Stomach smooth muscle (tissue), 2 donors: ENCODE measurements around the gene FARS2.

Source experiments
- H3K27ac ChIP-seq: one replicate; pipeline ENCODE4 v1.7.0; 2013; ENCODE audit warnings: mild to moderate bottlenecking, low read length, inconsistent platforms
- H3K27me3 ChIP-seq, 2 donors: one replicate each; pipeline ENCODE4 v1.7.0; 2013; ENCODE audit warnings: low read length in 2 of 2; ENCODE audit not compliant: insufficient read depth in 2 of 2, control insufficient read depth in 1 of 2
- H3K36me3 ChIP-seq, 2 donors: one replicate each; pipeline ENCODE4 v1.7.0; 2013; ENCODE audit warnings: low read length in 2 of 2; ENCODE audit not compliant: control insufficient read depth in 2 of 2, insufficient read depth in 2 of 2
- H3K4me1 ChIP-seq: one replicate; pipeline ENCODE4 v1.7.0; 2013; ENCODE audit warnings: low read length; ENCODE audit not compliant: control insufficient read depth, insufficient read depth
- H3K4me3 ChIP-seq, 2 donors: one replicate each; pipeline ENCODE4 v1.7.0; 2013; ENCODE audit warnings: low read length in 2 of 2
- H3K9ac ChIP-seq, 2 donors: one replicate each; pipeline ENCODE4 v1.7.0; 2013; ENCODE audit warnings: low read length in 2 of 2, mild to moderate bottlenecking in 1 of 2
- H3K9me3 ChIP-seq, 2 donors: one replicate each; pipeline ENCODE4 v1.7.0; 2013; ENCODE audit warnings: low read length in 2 of 2; ENCODE audit not compliant: control insufficient read depth in 2 of 2
- donor health status: healthy.
- donor health status: Pancreatic carcinoma.

The FARS2 gene

GRCh38 chr6:5270093-5270680 is 8.9 kb downstream of the FARS2 start:
- Histone ChIP-seq H3K9me3 (no peaks in the 10 kb centered on the region), H3K27ac (no peak overlapping the region), H3K27me3 (no peaks in the 10 kb centered on the region), H3K9ac (no peak overlapping the region), H3K36me3 (no peaks in the 10 kb centered on the region), H3K4me3 (no peak overlapping the region), H3K4me1 (no peaks in the 10 kb centered on the region)

GRCh38 chr6:5271926-5272325 is 10.6 kb downstream of the FARS2 start:
- Histone ChIP-seq H3K9ac (no peak overlapping the region), H3K27me3 (no peaks in the 10 kb centered on the region)

GRCh38 chr6:5274231-5274630 is 12.9 kb downstream of the FARS2 start:
- no peak overlapping the region for H3K27ac ChIP-seq
- no peak overlapping the region for H3K9ac ChIP-seq
- no peak overlapping the region for H3K4me3 ChIP-seq
- H3K9me3 ChIP-seq: no peaks in the 10 kb centered on the region
- H3K36me3 ChIP-seq: no peaks in the 10 kb centered on the region
- H3K27me3 ChIP-seq: no peaks in the 10 kb centered on the region
- H3K4me1 ChIP-seq: no peaks in the 10 kb centered on the region

More at GRCh38 chr6:5271926-5272325, 10.6 kb downstream of the FARS2 start:
- Histone ChIP-seq H3K36me3 (no peaks in the 10 kb centered on the region), H3K27ac (no peak overlapping the region), H3K9me3 (no peaks in the 10 kb centered on the region), H3K4me1 (no peaks in the 10 kb centered on the region), H3K4me3 (no peak overlapping the region)

- no peaks in the 10 kb centered on the region for H3K9me3 ChIP-seq
- H3K9ac ChIP-seq: no peak overlapping the region
- no peaks in the 10 kb centered on the region for H3K27me3 ChIP-seq
- H3K36me3 ChIP-seq: no peaks in the 10 kb centered on the region
- no peak overlapping the region for H3K4me3 ChIP-seq
- H3K27ac ChIP-seq: no peak overlapping the region
- no peaks in the 10 kb centered on the region for H3K4me1 ChIP-seq
These were observed 14.2 kb downstream of the FARS2 start for GRCh38 chr6:5275497-5275896.

- Histone ChIP-seq H3K9me3 (no peaks in the 10 kb centered on the region), H3K4me3 (no peak overlapping the region), H3K9ac (no peak overlapping the region), H3K27ac (no peak overlapping the region), H3K4me1 (no peaks in the 10 kb centered on the region), H3K36me3 (no peaks in the 10 kb centered on the region), H3K27me3 (no peaks in the 10 kb centered on the region)
These were observed 15.3 kb downstream of the FARS2 start for GRCh38 chr6:5276581-5276980.

- H3K36me3 ChIP-seq: no peaks in the 10 kb centered on the region
- no peaks in the 10 kb centered on the region for H3K9me3 ChIP-seq
- no peaks in the 10 kb centered on the region for H3K4me1 ChIP-seq
- H3K27ac ChIP-seq: no peak overlapping the region
- no peaks in the 10 kb centered on the region for H3K27me3 ChIP-seq
- no peak overlapping the region for H3K9ac ChIP-seq
- no peak overlapping the region for H3K4me3 ChIP-seq
These were observed 16.3 kb downstream of the FARS2 start for GRCh38 chr6:5277589-5277988.

- H3K4me3 ChIP-seq: no peak overlapping the region
- H3K36me3 ChIP-seq: no peaks in the 10 kb centered on the region
- H3K9ac ChIP-seq: no peak overlapping the region
- H3K27me3 ChIP-seq: no peaks in the 10 kb centered on the region
- H3K9me3 ChIP-seq: no peaks in the 10 kb centered on the region
- no peaks in the 10 kb centered on the region for H3K4me1 ChIP-seq
- H3K27ac ChIP-seq: no peak overlapping the region
These were observed 16.7 kb downstream of the FARS2 start for GRCh38 chr6:5278047-5278446.

GRCh38 chr6:5278565-5279120 is 17.3 kb downstream of the FARS2 start:
- no peaks in the 10 kb centered on the region for H3K9me3 ChIP-seq
- no peak overlapping the region for H3K9ac ChIP-seq
- no peak overlapping the region for H3K27ac ChIP-seq

GRCh38 chr6:5279891-5280338 is 18.6 kb downstream of the FARS2 start:
- Histone ChIP-seq H3K9me3 (no peaks in the 10 kb centered on the region), H3K4me1 (no peaks in the 10 kb centered on the region), H3K27ac (no peak overlapping the region), H3K27me3 (no peaks in the 10 kb centered on the region), H3K36me3 (no peaks in the 10 kb centered on the region), H3K4me3 (no peak overlapping the region), H3K9ac (no peak overlapping the region)

More at GRCh38 chr6:5278565-5279120, 17.3 kb downstream of the FARS2 start:
- H3K4me3 ChIP-seq: no peak overlapping the region
- no peaks in the 10 kb centered on the region for H3K36me3 ChIP-seq
- H3K27me3 ChIP-seq: no peaks in the 10 kb centered on the region
- H3K4me1 ChIP-seq: no peaks in the 10 kb centered on the region

- no peaks in the 10 kb centered on the region for H3K27me3 ChIP-seq
- no peak overlapping the region for H3K27ac ChIP-seq
- H3K4me1 ChIP-seq: no peaks in the 10 kb centered on the region
- H3K36me3 ChIP-seq: no peaks in the 10 kb centered on the region
- no peak overlapping the region for H3K4me3 ChIP-seq
- no peaks in the 10 kb centered on the region for H3K9me3 ChIP-seq
- no peak overlapping the region for H3K9ac ChIP-seq
These were observed 19.6 kb downstream of the FARS2 start for GRCh38 chr6:5280920-5281319.

GRCh38 chr6:5282191-5282623 is 20.9 kb downstream of the FARS2 start:
- no peaks in the 10 kb centered on the region for H3K27me3 ChIP-seq
- peaks cover 5% of the 10 kb centered on the region for H3K4me1 ChIP-seq
- no peak overlapping the region for H3K27ac ChIP-seq
- H3K36me3 ChIP-seq: no peaks in the 10 kb centered on the region
- no peak overlapping the region for H3K9ac ChIP-seq
- no peak overlapping the region for H3K4me3 ChIP-seq
- H3K9me3 ChIP-seq: no peaks in the 10 kb centered on the region
